ENCODE data around the gene ADARB2.

Gene ADARB2

DNA sequence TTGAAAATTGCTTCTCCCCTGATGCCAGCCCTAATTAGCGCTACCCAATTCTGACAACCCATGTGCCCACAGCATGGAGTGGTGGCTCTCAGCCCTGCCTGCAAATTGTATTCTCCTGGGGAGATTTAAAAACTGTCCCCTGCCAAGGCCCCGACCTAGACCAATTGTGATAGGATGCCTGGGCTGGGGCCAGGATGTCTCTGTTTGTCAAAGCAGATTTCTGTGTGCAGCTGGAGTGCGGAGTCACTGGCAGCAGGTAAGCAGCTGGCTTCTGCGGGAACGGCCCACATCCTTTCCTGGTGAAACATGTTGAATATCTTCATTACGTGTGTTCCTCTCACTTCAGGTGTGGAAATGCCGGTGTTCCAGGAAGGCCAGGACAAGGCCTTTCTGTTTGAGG is 442.6 kb downstream of the ADARB2 start:
- H3K4me3 ChIP-seq (ENCODE audit: low read depth, low read length), result no peak overlapping the region
- no peaks in the 10 kb centered on the region for H3K36me3 ChIP-seq
- TF ChIP-seq, protein P1, sequence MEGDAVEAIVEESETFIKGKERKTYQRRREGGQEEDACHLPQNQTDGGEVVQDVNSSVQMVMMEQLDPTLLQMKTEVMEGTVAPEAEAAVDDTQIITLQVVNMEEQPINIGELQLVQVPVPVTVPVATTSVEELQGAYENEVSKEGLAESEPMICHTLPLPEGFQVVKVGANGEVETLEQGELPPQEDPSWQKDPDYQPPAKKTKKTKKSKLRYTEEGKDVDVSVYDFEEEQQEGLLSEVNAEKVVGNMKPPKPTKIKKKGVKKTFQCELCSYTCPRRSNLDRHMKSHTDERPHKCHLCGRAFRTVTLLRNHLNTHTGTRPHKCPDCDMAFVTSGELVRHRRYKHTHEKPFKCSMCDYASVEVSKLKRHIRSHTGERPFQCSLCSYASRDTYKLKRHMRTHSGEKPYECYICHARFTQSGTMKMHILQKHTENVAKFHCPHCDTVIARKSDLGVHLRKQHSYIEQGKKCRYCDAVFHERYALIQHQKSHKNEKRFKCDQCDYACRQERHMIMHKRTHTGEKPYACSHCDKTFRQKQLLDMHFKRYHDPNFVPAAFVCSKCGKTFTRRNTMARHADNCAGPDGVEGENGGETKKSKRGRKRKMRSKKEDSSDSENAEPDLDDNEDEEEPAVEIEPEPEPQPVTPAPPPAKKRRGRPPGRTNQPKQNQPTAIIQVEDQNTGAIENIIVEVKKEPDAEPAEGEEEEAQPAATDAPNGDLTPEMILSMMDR (IDR thresholded peaks at IDR 0.05; ENCODE audit: low read depth, low read length), result no peak
- no peak for DNase-seq
- H3K4me1 ChIP-seq, result peaks cover 27% of the 10 kb centered on the region
- no peaks in the 10 kb centered on the region for H3K9me3 ChIP-seq
- H3K27me3 ChIP-seq, result no peaks in the 10 kb centered on the region

DNA sequence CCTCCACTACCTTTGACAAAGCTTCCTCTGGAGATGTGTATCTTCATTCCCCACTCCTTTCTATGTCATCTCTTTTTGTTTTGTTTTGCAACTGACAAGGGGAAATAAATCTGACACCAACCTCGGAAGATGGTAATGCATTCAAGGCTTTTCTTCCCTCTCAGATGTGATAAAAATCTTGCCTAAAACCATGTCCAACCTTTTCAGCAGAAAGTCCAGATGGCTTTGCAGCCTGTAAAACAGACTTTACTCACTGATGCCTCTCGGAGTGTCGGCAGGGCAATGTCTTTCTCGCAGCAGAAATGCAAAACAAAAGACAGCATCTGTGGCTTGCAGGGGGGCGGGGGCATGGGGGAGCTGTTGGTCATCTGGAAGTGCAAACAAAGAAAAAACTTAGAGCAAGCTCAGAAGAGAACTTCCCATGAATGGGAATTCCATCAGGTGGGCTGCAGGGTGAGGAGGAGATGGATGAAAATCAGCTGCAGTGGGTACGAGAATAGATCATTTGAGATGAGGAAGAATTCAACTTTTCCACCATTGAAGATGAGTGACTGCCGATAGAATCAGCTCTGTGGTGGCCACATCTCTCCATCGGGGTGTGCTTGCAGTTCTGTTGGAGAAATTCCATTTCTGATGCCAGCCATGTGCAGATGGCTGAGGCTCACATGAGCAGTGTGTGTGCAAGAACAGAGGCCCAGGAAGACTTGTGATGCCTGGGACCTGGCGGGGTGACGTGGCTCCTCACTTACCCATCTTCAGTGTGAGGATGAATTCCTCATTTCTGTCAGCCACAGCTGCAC is 443.5 kb downstream of the ADARB2 start:
- H3K4me1 ChIP-seq, result peaks cover 27% of the 10 kb centered on the region
- TF ChIP-seq, protein P1 (IDR thresholded peaks at IDR 0.05; ENCODE audit: low read depth, low read length), result peak; percentile 29; the same call in 1 of the 2 replicates

DNA sequence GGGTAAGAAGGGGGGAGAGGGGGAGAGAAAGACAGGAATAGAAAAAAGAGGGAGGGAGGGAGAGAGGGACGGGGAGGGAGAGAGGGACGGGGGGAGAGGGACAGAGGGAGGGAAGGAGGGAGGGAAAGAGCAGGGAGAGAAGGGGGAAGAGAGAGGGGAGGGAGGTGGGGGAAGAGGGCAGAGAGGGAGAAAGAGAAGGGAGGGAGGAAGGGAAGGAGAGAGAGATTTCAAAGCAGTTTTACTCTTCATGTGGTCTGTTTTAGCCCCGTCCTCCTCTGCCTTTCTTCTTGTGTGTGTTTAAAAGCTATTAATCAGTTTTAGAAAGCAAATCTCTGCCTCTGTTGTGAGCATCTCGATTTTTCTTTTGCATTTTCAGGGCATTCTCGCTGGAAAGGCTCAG is 444.2 kb downstream of the ADARB2 start:
- Histone ChIP-seq H3K4me1 (peaks cover 27% of the 10 kb centered on the region), H3K4me3 (ENCODE audit: low read depth, low read length) (peak overlapping the region; percentile 35), H3K9me3 (no peaks in the 10 kb centered on the region), H3K36me3 (no peaks in the 10 kb centered on the region), H3K27me3 (no peaks in the 10 kb centered on the region)
- DNase-seq, result no peak
- TF ChIP-seq, protein P1 (IDR thresholded peaks at IDR 0.05; ENCODE audit: low read depth, low read length), result no peak

More for the DNA sequence above, 443.5 kb downstream of the ADARB2 start:
- peak; percentile 70 for DNase-seq
- no peaks in the 10 kb centered on the region for H3K9me3 ChIP-seq
- H3K27me3 ChIP-seq, result no peaks in the 10 kb centered on the region
- H3K4me3 ChIP-seq (ENCODE audit: low read depth, low read length), result peak overlapping the region; percentile 35
- no peaks in the 10 kb centered on the region for H3K36me3 ChIP-seq

DNA sequence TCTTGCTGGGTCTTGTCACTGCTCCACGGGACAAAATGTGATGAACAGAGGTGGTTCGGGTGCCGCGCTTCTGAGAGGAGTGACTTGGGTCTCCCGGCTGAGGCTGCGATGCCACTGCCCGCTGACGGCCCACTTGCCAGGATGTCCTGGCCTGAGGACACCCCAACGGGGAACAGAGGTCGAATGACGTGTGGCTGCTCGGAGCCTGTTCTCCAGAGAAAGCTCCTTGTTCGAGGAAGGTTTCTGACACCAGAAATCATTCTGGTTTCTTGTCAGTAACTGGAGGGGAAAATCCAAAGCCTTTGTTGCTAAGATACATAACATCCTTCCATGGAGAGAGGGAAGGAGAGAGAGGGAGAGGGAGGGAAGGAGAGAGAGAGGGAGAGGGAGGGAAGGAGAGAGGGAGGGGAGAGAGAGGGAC is 444.7 kb downstream of the ADARB2 start:
- H3K4me3 ChIP-seq (ENCODE audit: low read depth, low read length), result no peak overlapping the region
- TF ChIP-seq, protein P1 (IDR thresholded peaks at IDR 0.05; ENCODE audit: low read depth, low read length), result no peak
- H3K27me3 ChIP-seq, result no peaks in the 10 kb centered on the region
- no peak for DNase-seq
- H3K36me3 ChIP-seq, result no peaks in the 10 kb centered on the region
- no peaks in the 10 kb centered on the region for H3K9me3 ChIP-seq
- peaks cover 27% of the 10 kb centered on the region for H3K4me1 ChIP-seq

DNA sequence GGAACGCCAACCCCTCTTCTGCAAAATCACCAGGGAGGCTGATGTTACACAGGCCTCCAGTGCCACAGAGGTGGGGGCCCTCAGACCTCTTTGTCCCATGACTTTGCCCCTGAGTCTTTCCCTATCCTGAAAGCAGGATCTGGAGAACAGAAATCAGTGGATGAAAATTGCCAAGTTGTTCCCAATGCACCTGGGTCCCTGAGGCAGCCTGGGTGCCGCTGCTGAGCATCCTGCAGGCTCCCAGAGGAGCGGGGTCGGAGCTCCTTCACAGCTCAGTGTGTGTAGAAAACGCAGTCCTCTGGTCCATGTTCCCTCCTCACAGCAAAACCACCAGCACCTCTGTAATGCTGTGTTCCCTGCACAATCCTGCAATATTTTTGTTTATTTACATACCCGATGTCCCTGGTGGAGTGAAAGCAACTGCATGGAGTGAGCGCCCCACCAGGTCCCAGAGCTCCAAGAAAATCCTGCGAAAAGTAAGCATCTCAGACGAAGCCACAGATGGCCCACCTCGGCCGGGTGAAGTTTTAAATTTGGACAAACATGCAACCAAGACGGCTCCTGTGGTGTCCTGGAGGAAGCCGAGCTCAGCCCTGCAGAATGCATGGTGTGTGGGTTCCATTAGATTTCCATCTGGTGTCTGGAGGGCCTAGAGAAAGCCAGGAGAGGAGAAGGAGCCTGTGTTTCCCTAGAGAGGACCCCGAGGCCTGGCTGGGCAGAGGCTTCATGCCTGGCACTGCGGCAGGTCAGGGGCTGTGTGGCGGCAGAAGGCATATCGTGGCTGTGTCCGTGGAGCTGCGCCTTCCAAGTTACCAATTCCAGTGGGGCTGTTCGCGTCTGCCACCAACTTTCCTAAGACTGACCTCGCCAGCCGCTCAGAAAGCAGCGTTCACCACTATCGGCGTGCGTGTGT is 445.9 kb downstream of the ADARB2 start:
- H3K27me3 ChIP-seq, result no peaks in the 10 kb centered on the region
- DNase-seq, result no peak
- peaks cover 27% of the 10 kb centered on the region for H3K4me1 ChIP-seq
- H3K9me3 ChIP-seq, result no peaks in the 10 kb centered on the region
- no peak overlapping the region for H3K4me3 ChIP-seq (ENCODE audit: low read depth, low read length)
- TF ChIP-seq, protein P1 (IDR thresholded peaks at IDR 0.05; ENCODE audit: low read depth, low read length), result no peak
- no peaks in the 10 kb centered on the region for H3K36me3 ChIP-seq

Data from BE2C (cell line).